Esophagus squamous epithelium (tissue), 5 donors: Measurements from ENCODE around the gene METAP1. TPM values are rescaled to one million over a fixed set of nuclear protein-coding genes. Genes with fewer than 3 reads are reported as not detected.
"Not testable (repeated sequence)": the region's sequence is repeated elsewhere in the genome, so short reads cannot be mapped to it uniquely, and the experiment has no call there.

Source experiments
- DNase-seq: peaks from one replicate; lab custom pipeline; 2025; lab: John Stamatoyannopoulos, UW
- H3K27ac ChIP-seq, 4 donors: fragments of 200-600 bp; sonication (generic); one replicate each; pipeline ENCODE4 v1.5.1; 2016 to 2019; ENCODE audit warnings: mild to moderate bottlenecking in 1 of 4
- H3K27me3 ChIP-seq, 4 donors: fragments of 200-600 bp; sonication (generic); 1 replicate in 3 of 4; 2 replicates in 1 of 4; pipeline versions ENCODE4 v1.5.1 to v1.6.0; 2017 to 2021; ENCODE audit warnings: antibody characterized with exemption in 1 of 4
- H3K36me3 ChIP-seq, 3 donors: fragments of 200-600 bp; sonication (generic); one replicate each; pipeline ENCODE4 v1.5.1; 2016 to 2019
- H3K4me1 ChIP-seq, 3 donors: fragments of 200-600 bp; sonication (generic); one replicate each; pipeline ENCODE4 v1.5.1; 2017 to 2019
- H3K4me3 ChIP-seq, 4 donors: fragments of 200-600 bp; sonication (generic); 1 replicate in 3 of 4; 2 replicates in 1 of 4; pipeline ENCODE4 v1.5.1; 2016 to 2019; ENCODE audit warnings: mild to moderate bottlenecking in 2 of 4, moderate library complexity in 1 of 4
- H3K9me3 ChIP-seq, 3 donors: fragments of 200-600 bp; sonication (generic); one replicate each; pipeline ENCODE4 v1.5.1; 2016 to 2019
- CTCF ChIP-seq, 6 experiments: fragments of 450-650 bp in 4 of 6; fragments of 200-600 bp in 2 of 6; sonication (generic) in 2 of 6; IDR thresholded peaks; one replicate each; pipeline ENCODE4 v1.5.1; 2016 to 2019; ENCODE audit warnings: antibody characterized with exemption in 6 of 6, mild to moderate bottlenecking in 4 of 6, moderate library complexity in 4 of 6
- POLR2A ChIP-seq, 4 donors: fragments of 450-650 bp; IDR thresholded peaks; one replicate each; pipeline ENCODE4 v1.6.1; 2017; ENCODE audit warnings: antibody characterized with exemption in 4 of 4, mild to moderate bottlenecking in 4 of 4, moderate library complexity in 3 of 4
- WGBS, 2 donors: methylation state at CpG; one replicate each; pipeline ENCODE4 v1.1.5; 2018; 5-methylcytosine and 5-hydroxymethylcytosine counted together
- intact Hi-C: fragments of 100-400 bp; cut with DNase I; formaldehyde crosslinking; loops from one replicate; pipeline ENCODE4 v1.15.0; 2022
- total RNA-seq, 4 donors: library from RNA; depleted of rRNA; stranded (reverse); fragments of >200 nt; gene quantifications; one replicate each; pipeline ENCODE4 v1.1.0, GENCODE V29; 2016
- donor health status: DM: yes; HTN: yes; CAD: no.

Gene METAP1
- total RNA-seq, 4 donors from 2014 or later, result 48.5 to 81.6 (median 72.1) TPM

- Histone ChIP-seq H3K36me3 (peaks cover 0 to 5% (median 0%) of the 10 kb centered on the region in 3 donors), H3K9me3 (no peaks in the 10 kb centered on the region), H3K4me3 (no peak overlapping the region), H3K27ac (peak overlapping the region; percentile 30 to 74 (median 60)), H3K27me3 (no peaks in the 10 kb centered on the region), H3K4me1 (peaks cover 0 to 40% (median 10%) of the 10 kb centered on the region in 3 donors)
- WGBS, 2 donors, result 44 to 45% methylated on average over 4 of the region's 4 CpGs
- intact Hi-C loops, result no loop called here
- DNase-seq, result no peak
- no peak for TF ChIP-seq POLR2A (IDR thresholded peaks at IDR 0.05)
- TF ChIP-seq CTCF (IDR thresholded peaks at IDR 0.05), result no peak
These were observed 17.9 kb downstream of the METAP1 start for GRCh38 chr4:99013402-99013843.

- Histone ChIP-seq H3K4me1 (peaks cover 0 to 34% (median 10%) of the 10 kb centered on the region in 3 donors), H3K27ac (peak overlapping the region; percentile 30 to 74 (median 60)), H3K9me3 (no peaks in the 10 kb centered on the region), H3K4me3 (no peak overlapping the region), H3K36me3 (peaks cover 0 to 8% (median 0%) of the 10 kb centered on the region in 3 donors), H3K27me3 (no peaks in the 10 kb centered on the region)
- 54 to 57% methylated on average over 6 of the region's 6 CpGs for WGBS, 2 donors
- no peak for DNase-seq
- TF ChIP-seq POLR2A (IDR thresholded peaks at IDR 0.05), result no peak
- no peak for TF ChIP-seq CTCF (IDR thresholded peaks at IDR 0.05)
- intact Hi-C loops, result no loop called here
These were observed 18.5 kb downstream of the METAP1 start for GRCh38 chr4:99013884-99014523.

DNA sequence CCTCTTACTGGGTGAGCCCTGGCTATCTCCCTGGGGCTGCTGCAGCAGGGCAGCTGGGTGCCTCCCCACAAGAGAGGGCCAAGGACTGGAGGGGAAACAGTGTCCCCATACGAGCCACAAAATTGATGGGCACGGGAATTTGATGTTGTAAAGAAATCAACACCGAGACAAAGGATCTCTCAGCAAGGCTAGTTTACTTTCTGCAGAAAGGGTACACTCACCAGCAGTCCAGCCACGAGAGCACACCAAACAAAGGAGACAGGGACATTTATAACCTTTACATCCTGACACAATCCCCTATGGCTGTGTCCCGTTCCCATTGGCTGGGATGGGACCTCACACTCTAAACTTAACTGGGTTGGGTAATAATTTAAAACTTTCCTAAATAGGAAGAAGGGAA is 25.9 kb downstream of the METAP1 start:
- Histone ChIP-seq H3K4me1 (peaks cover 17 to 42% (median 23%) of the 10 kb centered on the region in 3 donors), H3K4me3 (no peak overlapping the region), H3K9me3 (peaks cover 0 to 19% (median 8%) of the 10 kb centered on the region in 3 donors), H3K27ac (no peak overlapping the region), H3K27me3 (no peaks in the 10 kb centered on the region), H3K36me3 (peaks cover 0 to 30% (median 0%) of the 10 kb centered on the region in 3 donors)
- intact Hi-C loops, result no loop called here
- no peak for TF ChIP-seq POLR2A (IDR thresholded peaks at IDR 0.05)
- no peak for TF ChIP-seq CTCF (IDR thresholded peaks at IDR 0.05)
- no peak for DNase-seq
- whole genome bisulfite sequencing, 2 donors, result 89 to 100% methylated on average over 2 to 5 of the region's 5 CpGs

DNA sequence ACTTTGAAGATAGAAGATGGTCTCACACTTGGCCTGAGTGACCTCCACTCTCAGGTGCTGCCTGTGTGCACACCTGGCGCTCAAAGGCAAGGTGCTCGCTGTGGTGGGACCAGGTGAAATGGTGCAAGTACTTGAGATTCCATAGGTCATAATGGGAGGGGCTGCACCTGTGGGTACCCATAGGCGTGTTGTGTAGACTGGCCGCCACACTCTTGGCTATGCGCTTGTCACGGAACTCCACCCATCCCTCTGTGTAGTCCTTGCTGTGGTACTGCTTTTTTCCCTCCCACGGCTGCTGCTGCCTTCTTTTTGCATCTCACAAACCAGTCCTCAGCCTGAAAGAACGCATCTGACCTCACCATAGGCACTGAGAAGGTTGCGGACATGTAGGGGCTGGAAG is 27.0 kb downstream of the METAP1 start:
- WGBS, 2 donors, result 87 to 94% methylated on average over 9 of the region's 9 CpGs
- Histone ChIP-seq H3K9me3 (peaks cover 0 to 19% (median 8%) of the 10 kb centered on the region in 3 donors), H3K27me3 (no peaks in the 10 kb centered on the region), H3K4me1 (peaks cover 17 to 42% (median 23%) of the 10 kb centered on the region in 3 donors), H3K4me3 (no peak overlapping the region), H3K27ac (no peak overlapping the region), H3K36me3 (peaks cover 0 to 30% (median 0%) of the 10 kb centered on the region in 3 donors)
- no peak for TF ChIP-seq CTCF (IDR thresholded peaks at IDR 0.05)
- no peak for TF ChIP-seq POLR2A (IDR thresholded peaks at IDR 0.05)
- no peak for DNase-seq
- intact Hi-C loops, result no loop called here

GRCh38 chr4:99023800-99024251 is 28.3 kb downstream of the METAP1 start:
- WGBS, 2 donors, result 79 to 80% methylated on average over 10 of the region's 10 CpGs
- Histone ChIP-seq H3K4me1 (peaks cover 17 to 55% (median 26%) of the 10 kb centered on the region in 3 donors), H3K9me3 (peaks cover 0 to 19% (median 8%) of the 10 kb centered on the region in 3 donors), H3K36me3 (peaks cover 0 to 29% (median 0%) of the 10 kb centered on the region in 3 donors)
- intact Hi-C loops, H3K4me3 ChIP-seq, H3K27me3 ChIP-seq, H3K27ac ChIP-seq, DNase-seq: not testable (repeated sequence)
